HUES6 (cell line): ENCODE data around the gene FAM163B.

ENCODE experiments used
- H3K27ac ChIP-seq: 2 replicates; pipeline ENCODE4 v1.7.0; 2013; ENCODE audit warnings: low read depth, mild to moderate bottlenecking, low read length, inconsistent platforms
- H3K27me3 ChIP-seq: 2 replicates; pipeline ENCODE4 v1.6.1; 2013; ENCODE audit warnings: low read length; ENCODE audit not compliant: control insufficient read depth, insufficient read depth
- H3K36me3 ChIP-seq: 2 replicates; pipeline ENCODE4 v1.6.1; 2013; ENCODE audit warnings: low read length; ENCODE audit not compliant: control insufficient read depth, insufficient read depth
- H3K4me1 ChIP-seq: 2 replicates; pipeline ENCODE4 v1.6.1; 2013; ENCODE audit warnings: low read length; ENCODE audit not compliant: control insufficient read depth, insufficient read depth
- H3K4me3 ChIP-seq: 2 replicates; pipeline ENCODE4 v1.5.1; 2013; ENCODE audit warnings: low read depth, low read length
- H3K9ac ChIP-seq: one replicate; pipeline ENCODE4 v1.6.1; 2013; ENCODE audit warnings: mild to moderate bottlenecking, low read length
- H3K9me3 ChIP-seq: 2 replicates; pipeline ENCODE4 v1.6.1; 2013; ENCODE audit warnings: low read depth, low read length; ENCODE audit not compliant: control insufficient read depth, insufficient read depth

The FAM163B gene

DNA sequence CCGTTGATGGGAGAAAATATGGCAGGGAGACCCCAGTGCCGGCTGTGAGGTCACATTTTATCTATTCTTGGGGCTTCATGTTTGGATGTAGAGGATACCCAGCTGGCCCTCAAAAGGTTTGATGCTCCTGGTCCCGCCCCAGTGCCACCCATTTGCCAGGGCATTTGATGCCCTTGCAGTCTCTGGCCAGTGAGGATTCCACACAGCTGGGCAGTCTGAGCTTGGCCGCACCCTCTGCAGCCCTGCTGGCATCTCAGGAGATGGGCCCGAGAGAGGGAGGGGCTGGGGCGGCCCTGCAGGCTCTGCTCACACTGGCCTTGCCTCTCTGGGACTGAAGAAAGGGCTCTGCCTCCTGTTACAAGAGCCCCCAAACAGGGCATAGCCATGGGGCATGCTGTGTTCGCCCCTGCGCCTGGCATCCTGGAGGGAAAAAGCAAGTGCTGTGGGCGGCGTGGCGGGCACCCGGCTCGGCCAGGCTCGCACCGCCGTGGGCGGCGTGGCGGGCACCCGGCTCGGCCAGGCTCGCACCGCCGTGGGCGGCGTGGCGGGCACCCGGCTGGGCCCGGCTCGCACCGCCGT lies 47.1 kb downstream of the FAM163B start:
- Histone ChIP-seq H3K9ac (no peak overlapping the region), H3K9me3 (no peaks in the 10 kb centered on the region), H3K4me1 (peaks cover 39% of the 10 kb centered on the region), H3K36me3 (no peaks in the 10 kb centered on the region), H3K27ac (no peak overlapping the region), H3K27me3 (no peaks in the 10 kb centered on the region), H3K4me3 (no peak overlapping the region)

DNA sequence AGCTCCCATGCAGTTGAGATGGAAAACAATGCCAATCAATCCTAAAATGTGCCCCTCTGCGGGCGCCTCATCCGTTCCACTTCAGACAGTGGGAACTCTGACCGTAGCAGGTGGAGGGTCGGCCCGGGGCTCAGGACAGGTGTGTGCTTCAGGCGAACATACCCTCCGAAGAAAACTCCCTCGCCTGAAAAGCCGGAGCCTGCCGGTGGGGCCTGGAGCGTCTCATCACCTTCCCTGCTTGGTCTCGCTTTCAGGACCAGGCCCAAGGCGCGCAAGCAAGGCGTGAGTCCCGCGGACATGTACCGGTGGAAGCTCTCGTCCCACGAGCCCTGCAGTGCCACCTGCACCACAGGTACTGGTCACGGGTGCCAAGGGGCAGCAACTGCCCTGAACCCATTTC lies 48.2 kb downstream of the FAM163B start:
- Histone ChIP-seq H3K27ac (no peak overlapping the region), H3K4me1 (peaks cover 44% of the 10 kb centered on the region), H3K27me3 (no peaks in the 10 kb centered on the region), H3K36me3 (no peaks in the 10 kb centered on the region), H3K9ac (no peak overlapping the region), H3K4me3 (no peak overlapping the region), H3K9me3 (no peaks in the 10 kb centered on the region)

DNA sequence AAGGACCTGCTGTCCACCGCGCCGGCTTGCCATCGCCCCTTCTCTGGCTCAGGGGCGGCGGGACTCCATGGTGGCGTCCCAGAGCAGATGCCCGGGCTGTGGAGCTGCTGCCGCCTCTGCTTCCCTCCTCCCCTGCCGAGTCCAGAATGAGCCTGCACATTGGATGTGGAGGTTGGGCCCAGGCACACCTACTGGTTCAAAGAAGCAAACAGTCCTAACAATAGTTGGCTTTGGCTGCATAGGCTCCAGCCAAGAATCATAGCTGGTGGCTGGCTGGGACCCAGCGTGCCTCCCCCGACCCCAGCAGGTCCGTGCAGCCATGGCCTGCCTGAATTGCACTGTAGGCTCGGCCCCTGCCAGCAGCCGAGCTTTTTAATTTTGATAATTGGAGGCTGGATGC lies 48.9 kb downstream of the FAM163B start:
- peaks cover 45% of the 10 kb centered on the region for H3K4me1 ChIP-seq

DNA sequence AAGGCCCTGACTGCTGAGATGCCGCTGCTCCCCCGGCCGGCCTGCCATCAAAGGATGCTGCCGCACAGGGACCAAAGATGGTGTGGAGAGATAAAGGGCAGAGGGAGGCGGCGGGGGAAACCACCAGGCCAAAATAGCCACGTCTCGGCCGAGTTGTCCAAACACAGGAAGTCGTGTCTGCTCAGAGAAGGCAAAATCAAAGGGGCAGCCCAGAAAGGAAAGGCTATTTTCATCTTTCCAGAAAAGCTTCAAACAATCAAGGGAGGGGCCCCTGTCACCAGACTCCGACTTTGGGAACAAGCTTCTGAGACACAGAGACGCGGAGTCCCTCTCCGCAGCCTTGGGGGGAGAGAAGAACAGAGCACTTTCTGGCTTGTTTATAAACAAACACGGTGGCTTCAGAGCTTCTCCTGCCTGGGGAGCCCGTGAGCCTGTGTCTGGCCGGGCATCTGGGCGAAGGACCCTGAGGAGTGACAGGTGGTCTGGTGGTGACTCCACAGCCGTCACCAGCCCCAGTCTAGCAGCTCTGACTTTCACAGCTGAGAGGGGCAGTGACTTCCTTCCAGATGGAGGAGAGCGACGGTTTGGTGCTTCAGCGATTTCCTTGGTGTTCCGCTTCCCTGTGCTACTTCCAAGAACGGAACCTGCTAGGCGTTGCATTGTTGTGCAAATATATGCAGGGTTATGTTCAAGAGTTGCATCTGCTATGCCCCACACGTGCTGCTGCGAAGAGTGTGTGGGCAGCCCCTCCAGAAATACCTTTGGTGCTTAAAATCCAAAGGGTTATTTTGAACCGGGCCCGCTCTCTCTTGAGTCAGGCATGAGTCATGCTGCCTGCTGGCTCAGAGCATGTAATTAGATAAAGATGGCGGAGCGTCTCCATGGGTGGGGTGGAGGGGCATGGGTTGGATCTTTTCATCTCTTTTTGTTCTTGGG lies 50.7 kb downstream of the FAM163B start:
- peaks cover 42% of the 10 kb centered on the region for H3K4me1 ChIP-seq
- no peaks in the 10 kb centered on the region for H3K9me3 ChIP-seq
- peak overlapping the region; percentile 19; the same call in 1 of the 2 replicates for H3K27ac ChIP-seq
- H3K9ac ChIP-seq: peak overlapping the region; percentile 53
- peak overlapping the region; percentile 1; the same call in 1 of the 2 replicates for H3K4me3 ChIP-seq
- H3K27me3 ChIP-seq: no peaks in the 10 kb centered on the region
- H3K36me3 ChIP-seq: no peaks in the 10 kb centered on the region

More for the DNA sequence above, 48.9 kb downstream of the FAM163B start:
- Histone ChIP-seq H3K9ac (no peak overlapping the region), H3K27ac (no peak overlapping the region), H3K9me3 (no peaks in the 10 kb centered on the region), H3K27me3 (no peaks in the 10 kb centered on the region), H3K36me3 (no peaks in the 10 kb centered on the region), H3K4me3 (no peak overlapping the region)

- Histone ChIP-seq H3K4me1 (peaks cover 39% of the 10 kb centered on the region), H3K9ac (peak overlapping the region; percentile 2), H3K27me3 (no peaks in the 10 kb centered on the region), H3K9me3 (no peaks in the 10 kb centered on the region), H3K27ac (peak overlapping the region; percentile 56; the same call in 1 of the 2 replicates), H3K36me3 (no peaks in the 10 kb centered on the region), H3K4me3 (no peak overlapping the region)
These were observed 51.6 kb downstream of the FAM163B start for GRCh38 chr9:133557581-133557980.

DNA sequence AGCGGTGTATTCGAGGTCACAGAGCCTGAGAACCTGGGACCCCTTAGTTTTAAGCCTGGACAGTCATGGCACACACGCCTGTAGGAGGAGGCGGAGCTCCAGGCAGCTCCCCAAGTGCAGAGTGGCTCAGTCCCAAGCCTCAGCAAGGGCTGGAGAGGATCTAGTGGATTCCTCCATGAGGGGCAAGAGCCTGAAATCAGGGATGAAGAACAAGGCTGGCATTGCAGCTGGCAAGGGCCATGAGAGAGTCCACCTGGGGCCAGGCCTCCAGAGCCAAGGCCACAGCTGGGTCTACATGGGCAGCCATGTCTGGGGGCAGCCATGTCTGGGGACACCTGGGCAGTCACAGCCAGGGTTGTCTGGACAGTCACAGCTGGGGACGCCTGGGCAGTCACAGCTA lies 52.8 kb downstream of the FAM163B start:
- Histone ChIP-seq H3K4me3 (no peak overlapping the region), H3K4me1 (peaks cover 39% of the 10 kb centered on the region), H3K27me3 (no peaks in the 10 kb centered on the region), H3K36me3 (no peaks in the 10 kb centered on the region), H3K9ac (no peak overlapping the region), H3K9me3 (no peaks in the 10 kb centered on the region), H3K27ac (no peak overlapping the region)

DNA sequence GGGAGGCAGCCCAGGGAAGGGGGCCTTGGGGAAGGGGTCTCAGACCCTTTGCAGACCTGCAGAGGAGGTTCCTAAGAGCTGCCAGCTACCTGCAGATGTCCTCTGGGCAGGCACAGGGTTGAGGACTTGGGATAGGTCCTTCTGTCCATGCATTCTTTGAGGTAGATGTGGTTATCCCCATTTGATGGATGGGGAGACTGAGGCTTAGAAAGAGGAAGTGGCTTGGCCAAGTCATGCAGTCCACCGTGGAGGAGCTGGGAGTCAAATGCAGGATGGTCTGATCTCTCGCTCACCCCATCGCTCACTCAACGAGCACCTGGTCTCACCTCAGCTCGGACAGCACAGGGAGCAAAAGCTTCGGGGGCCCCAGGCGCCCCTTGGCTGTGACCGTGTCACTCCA lies 54.5 kb downstream of the FAM163B start:
- no peaks in the 10 kb centered on the region for H3K27me3 ChIP-seq
- H3K36me3 ChIP-seq: no peaks in the 10 kb centered on the region
- no peak overlapping the region for H3K27ac ChIP-seq
- H3K9ac ChIP-seq: no peak overlapping the region
- no peaks in the 10 kb centered on the region for H3K9me3 ChIP-seq
- no peak overlapping the region for H3K4me3 ChIP-seq
- peaks cover 39% of the 10 kb centered on the region for H3K4me1 ChIP-seq

GRCh38 chr9:133553973-133554713 lies 55.0 kb downstream of the FAM163B start:
- Histone ChIP-seq H3K36me3 (no peaks in the 10 kb centered on the region), H3K4me3 (no peak overlapping the region), H3K4me1 (peaks cover 37% of the 10 kb centered on the region), H3K9me3 (no peaks in the 10 kb centered on the region), H3K9ac (no peak overlapping the region), H3K27me3 (no peaks in the 10 kb centered on the region), H3K27ac (no peak overlapping the region)

- Histone ChIP-seq H3K4me1 (peaks cover 26% of the 10 kb centered on the region; the same call in 1 of the 2 replicates), H3K9ac (no peak overlapping the region), H3K4me3 (no peak overlapping the region), H3K27ac (no peak overlapping the region), H3K27me3 (no peaks in the 10 kb centered on the region), H3K9me3 (no peaks in the 10 kb centered on the region), H3K36me3 (no peaks in the 10 kb centered on the region)
These were observed 56.1 kb downstream of the FAM163B start for GRCh38 chr9:133553123-133553522.

GRCh38 chr9:133552236-133552635 lies 57.0 kb downstream of the FAM163B start:
- Histone ChIP-seq H3K4me1 (peaks cover 18% of the 10 kb centered on the region; the same call in 1 of the 2 replicates), H3K36me3 (no peaks in the 10 kb centered on the region), H3K9ac (no peak overlapping the region), H3K27ac (no peak overlapping the region), H3K27me3 (no peaks in the 10 kb centered on the region), H3K4me3 (no peak overlapping the region), H3K9me3 (no peaks in the 10 kb centered on the region)
